ENCODE measurements around the gene PRSS2. TPM values are rescaled to one million over a fixed set of nuclear protein-coding genes. Genes with fewer than 3 reads are reported as not detected.

PRSS2 gene
- total RNA-seq, 1 experiment from 2014 or later, result 27.6 TPM

DNA sequence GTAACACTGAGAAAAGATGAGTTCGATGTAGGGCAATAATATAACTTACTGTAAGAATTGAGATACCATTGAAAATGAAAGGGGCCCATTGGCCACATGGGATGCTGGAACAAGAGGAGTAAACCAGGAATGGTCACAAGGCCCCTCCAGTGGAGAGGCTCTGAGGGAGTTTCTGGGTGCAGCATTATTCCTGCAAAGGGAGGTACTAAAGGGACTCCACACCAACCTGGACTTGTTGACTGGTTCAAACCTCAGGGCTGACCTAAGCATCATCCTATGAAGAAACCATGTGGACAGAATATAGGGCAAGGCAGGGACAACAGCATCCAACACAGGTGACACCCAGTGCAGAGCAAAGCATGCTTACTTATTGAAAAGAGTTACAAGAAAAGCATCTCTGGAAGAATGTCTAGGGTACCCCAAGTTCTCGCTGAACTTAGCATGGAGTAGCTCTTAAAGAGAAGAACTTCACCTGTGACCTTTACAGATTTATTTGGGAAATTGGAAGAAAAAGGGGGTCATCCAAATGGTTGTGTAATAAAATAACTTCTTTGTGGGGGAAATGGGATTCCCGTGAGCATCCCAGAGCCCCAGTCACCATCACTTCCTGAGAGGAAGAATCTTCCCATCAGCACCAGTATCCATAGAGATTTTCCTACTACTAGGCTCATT lies 34.7 kb downstream of the PRSS2 start:
- Mint-ChIP-seq H3K27me3 (ENCODE audit: low read depth) (peaks cover 26% of the 10 kb centered on the region), H3K27ac (no peak overlapping the region), H3K4me3 (no peak overlapping the region), H3K4me1 (peaks cover 25% of the 10 kb centered on the region), H3K9me3 (no peaks in the 10 kb centered on the region), H3K36me3 (peaks cover 7% of the 10 kb centered on the region)
- no peak for TF ChIP-seq JUN (CRISPR knock-in tag; IDR thresholded peaks at IDR 0.05)
- TF ChIP-seq IRF2 (CRISPR knock-in tag; IDR thresholded peaks at IDR 0.05; ENCODE audit: borderline replicate concordance, low read depth), result no peak
- TF ChIP-seq CTCF (IDR thresholded peaks at IDR 0.05), result no peak
- TF ChIP-seq CREB1 (CRISPR knock-in tag; IDR thresholded peaks at IDR 0.05), result no peak
- TF ChIP-seq PREB (CRISPR knock-in tag; IDR thresholded peaks at IDR 0.05; ENCODE audit: borderline replicate concordance), result no peak
- no peak for TF ChIP-seq MYBL2 (CRISPR knock-in tag; IDR thresholded peaks at IDR 0.05)
- TF ChIP-seq ETV6 (CRISPR knock-in tag; IDR thresholded peaks at IDR 0.05), result no peak
- no peak for TF ChIP-seq STAT6 (CRISPR knock-in tag; conservative IDR thresholded peaks at IDR 0.05; ENCODE audit: low read depth)
- TF ChIP-seq ZNF232 (CRISPR knock-in tag; IDR thresholded peaks at IDR 0.05), result no peak
- TF ChIP-seq, protein P1, sequence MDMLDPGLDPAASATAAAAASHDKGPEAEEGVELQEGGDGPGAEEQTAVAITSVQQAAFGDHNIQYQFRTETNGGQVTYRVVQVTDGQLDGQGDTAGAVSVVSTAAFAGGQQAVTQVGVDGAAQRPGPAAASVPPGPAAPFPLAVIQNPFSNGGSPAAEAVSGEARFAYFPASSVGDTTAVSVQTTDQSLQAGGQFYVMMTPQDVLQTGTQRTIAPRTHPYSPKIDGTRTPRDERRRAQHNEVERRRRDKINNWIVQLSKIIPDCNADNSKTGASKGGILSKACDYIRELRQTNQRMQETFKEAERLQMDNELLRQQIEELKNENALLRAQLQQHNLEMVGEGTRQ (CRISPR knock-in tag; IDR thresholded peaks at IDR 0.05), result no peak
- ATAC-seq (no peak), DNase-seq (ENCODE audit: low spot score) (no peak)
- ChIA-PET CTCF (interaction anchor here (1.3 kb wide), 1 partner anchor 22 kb away, joined by 5 read pairs; no protein-coding TSS in a partner anchor), POLR2A (no interaction called here)

DNA sequence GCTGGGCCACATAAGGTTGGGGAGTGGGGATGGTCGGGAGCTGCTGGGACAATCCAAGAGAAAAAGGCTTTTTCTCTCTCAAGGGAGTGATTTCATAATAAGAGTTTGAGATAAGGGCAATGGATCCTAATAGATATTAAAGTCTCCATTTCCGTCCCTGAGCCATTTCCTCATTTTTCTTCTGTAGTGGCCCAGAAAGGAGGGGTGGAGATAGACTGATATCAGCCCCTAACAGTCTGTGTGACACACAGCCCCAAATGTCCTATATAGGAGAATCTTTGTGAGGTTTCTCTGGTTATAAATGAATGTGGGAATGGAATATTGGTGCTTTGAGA lies 35.2 kb downstream of the PRSS2 start:
- Mint-ChIP-seq H3K4me3 (no peak overlapping the region), H3K36me3 (peaks cover 7% of the 10 kb centered on the region), H3K4me1 (peaks cover 29% of the 10 kb centered on the region), H3K27ac (no peak overlapping the region), H3K27me3 (ENCODE audit: low read depth) (peaks cover 21% of the 10 kb centered on the region), H3K9me3 (no peaks in the 10 kb centered on the region)
- ATAC-seq (no peak), DNase-seq (ENCODE audit: low spot score) (no peak)
- ChIA-PET CTCF (interaction anchor here (1.3 kb wide), 1 partner anchor 23 kb away, joined by 5 read pairs; no protein-coding TSS in a partner anchor), POLR2A (no interaction called here)
- no peak for TF ChIP-seq IRF2 (CRISPR knock-in tag; IDR thresholded peaks at IDR 0.05; ENCODE audit: borderline replicate concordance, low read depth)
- TF ChIP-seq, protein P2, sequence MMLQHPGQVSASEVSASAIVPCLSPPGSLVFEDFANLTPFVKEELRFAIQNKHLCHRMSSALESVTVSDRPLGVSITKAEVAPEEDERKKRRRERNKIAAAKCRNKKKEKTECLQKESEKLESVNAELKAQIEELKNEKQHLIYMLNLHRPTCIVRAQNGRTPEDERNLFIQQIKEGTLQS (CRISPR knock-in tag; conservative IDR thresholded peaks at IDR 0.05), result no peak
- no peak for TF ChIP-seq AFF4 (CRISPR knock-in tag; IDR thresholded peaks at IDR 0.05; ENCODE audit: borderline replicate concordance)
- TF ChIP-seq JAZF1 (CRISPR knock-in tag; IDR thresholded peaks at IDR 0.05), result no peak
- TF ChIP-seq ZNF671 (CRISPR knock-in tag; IDR thresholded peaks at IDR 0.05), result no peak
- TF ChIP-seq, protein P3, sequence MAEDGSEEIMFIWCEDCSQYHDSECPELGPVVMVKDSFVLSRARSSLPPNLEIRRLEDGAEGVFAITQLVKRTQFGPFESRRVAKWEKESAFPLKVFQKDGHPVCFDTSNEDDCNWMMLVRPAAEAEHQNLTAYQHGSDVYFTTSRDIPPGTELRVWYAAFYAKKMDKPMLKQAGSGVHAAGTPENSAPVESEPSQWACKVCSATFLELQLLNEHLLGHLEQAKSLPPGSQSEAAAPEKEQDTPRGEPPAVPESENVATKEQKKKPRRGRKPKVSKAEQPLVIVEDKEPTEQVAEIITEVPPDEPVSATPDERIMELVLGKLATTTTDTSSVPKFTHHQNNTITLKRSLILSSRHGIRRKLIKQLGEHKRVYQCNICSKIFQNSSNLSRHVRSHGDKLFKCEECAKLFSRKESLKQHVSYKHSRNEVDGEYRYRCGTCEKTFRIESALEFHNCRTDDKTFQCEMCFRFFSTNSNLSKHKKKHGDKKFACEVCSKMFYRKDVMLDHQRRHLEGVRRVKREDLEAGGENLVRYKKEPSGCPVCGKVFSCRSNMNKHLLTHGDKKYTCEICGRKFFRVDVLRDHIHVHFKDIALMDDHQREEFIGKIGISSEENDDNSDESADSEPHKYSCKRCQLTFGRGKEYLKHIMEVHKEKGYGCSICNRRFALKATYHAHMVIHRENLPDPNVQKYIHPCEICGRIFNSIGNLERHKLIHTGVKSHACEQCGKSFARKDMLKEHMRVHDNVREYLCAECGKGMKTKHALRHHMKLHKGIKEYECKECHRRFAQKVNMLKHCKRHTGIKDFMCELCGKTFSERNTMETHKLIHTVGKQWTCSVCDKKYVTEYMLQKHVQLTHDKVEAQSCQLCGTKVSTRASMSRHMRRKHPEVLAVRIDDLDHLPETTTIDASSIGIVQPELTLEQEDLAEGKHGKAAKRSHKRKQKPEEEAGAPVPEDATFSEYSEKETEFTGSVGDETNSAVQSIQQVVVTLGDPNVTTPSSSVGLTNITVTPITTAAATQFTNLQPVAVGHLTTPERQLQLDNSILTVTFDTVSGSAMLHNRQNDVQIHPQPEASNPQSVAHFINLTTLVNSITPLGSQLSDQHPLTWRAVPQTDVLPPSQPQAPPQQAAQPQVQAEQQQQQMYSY (CRISPR knock-in tag; IDR thresholded peaks at IDR 0.05), result no peak
- TF ChIP-seq, protein P4, sequence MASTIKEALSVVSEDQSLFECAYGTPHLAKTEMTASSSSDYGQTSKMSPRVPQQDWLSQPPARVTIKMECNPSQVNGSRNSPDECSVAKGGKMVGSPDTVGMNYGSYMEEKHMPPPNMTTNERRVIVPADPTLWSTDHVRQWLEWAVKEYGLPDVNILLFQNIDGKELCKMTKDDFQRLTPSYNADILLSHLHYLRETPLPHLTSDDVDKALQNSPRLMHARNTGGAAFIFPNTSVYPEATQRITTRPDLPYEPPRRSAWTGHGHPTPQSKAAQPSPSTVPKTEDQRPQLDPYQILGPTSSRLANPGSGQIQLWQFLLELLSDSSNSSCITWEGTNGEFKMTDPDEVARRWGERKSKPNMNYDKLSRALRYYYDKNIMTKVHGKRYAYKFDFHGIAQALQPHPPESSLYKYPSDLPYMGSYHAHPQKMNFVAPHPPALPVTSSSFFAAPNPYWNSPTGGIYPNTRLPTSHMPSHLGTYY (CRISPR knock-in tag; IDR thresholded peaks at IDR 0.05), result no peak
- no peak for TF ChIP-seq GRHL2 (CRISPR knock-in tag; IDR thresholded peaks at IDR 0.05; ENCODE audit: insufficient replicate concordance, severe bottlenecking)
